ENCODE results near the gene F13B. TPM values are rescaled to one million over a fixed set of nuclear protein-coding genes. Genes with fewer than 3 reads are reported as not detected.

The F13B gene
- total RNA-seq, 1 experiment from 2014 or later: not detected

- H3K36me3 ChIP-seq (ENCODE audit: low read depth, low read length): peaks cover 16% of the 10 kb centered on the region; the same call in 1 of the 2 replicates
- ChIA-PET POLR2A (ENCODE audit: unreplicated experiment) (no interaction called here), CTCF (no interaction called here)
- H3K9ac ChIP-seq (ENCODE audit: low read length): no peak overlapping the region
- no peaks in the 10 kb centered on the region for H4K20me1 ChIP-seq (ENCODE audit: low read length)
- no peaks in the 10 kb centered on the region for H3K9me3 ChIP-seq (ENCODE audit: low read length)
- H2AFZ ChIP-seq (ENCODE audit: low read length): no peak overlapping the region
- ATAC-seq: no peak
- no peak for DNase-seq
- TF ChIP-seq EZH2 (IDR thresholded peaks at IDR 0.05; ENCODE audit: low read length, unreplicated experiment) (no peak), CTCF (conservative IDR thresholded peaks at IDR 0.05; ENCODE audit: low read depth, low read length) (no peak), EZH2phosphoT487 (IDR thresholded peaks at IDR 0.05; ENCODE audit: borderline replicate concordance, low read length) (no peak)
- no peak overlapping the region for H3K4me3 ChIP-seq (ENCODE audit: low read length)
- no peak overlapping the region for H3K27ac ChIP-seq (ENCODE audit: low read length)
- H3K27me3 ChIP-seq (ENCODE audit: low read length): no peaks in the 10 kb centered on the region
- no peaks in the 10 kb centered on the region for H3K79me2 ChIP-seq (ENCODE audit: low read length)
- intact Hi-C loops (cut with micrococcal nuclease): no loop called here
- no peaks in the 10 kb centered on the region for H3K4me1 ChIP-seq (ENCODE audit: insufficient read depth, low read length)
- H3K9me2 ChIP-seq (replicated peaks; ENCODE audit: low read length): no peaks in the 10 kb centered on the region
- no TSS peak for BruUV-seq (replicated peaks)
- no peaks in the 10 kb centered on the region for H3F3A ChIP-seq (ENCODE audit: low read length, unreplicated experiment)
- H3K4me2 ChIP-seq (ENCODE audit: low read length): no peak overlapping the region
Measured at GRCh38 chr1:197093226-197093885, 26.3 kb upstream of the F13B start.

- no peaks in the 10 kb centered on the region for H3K4me1 ChIP-seq (ENCODE audit: insufficient read depth, low read length)
Measured at GRCh38 chr1:197092491-197093023, 25.5 kb upstream of the F13B start.

More at GRCh38 chr1:197092491-197093023, 25.5 kb upstream of the F13B start:
- Histone ChIP-seq H3K4me3 (ENCODE audit: low read length) (no peak overlapping the region), H3K79me2 (ENCODE audit: low read length) (no peaks in the 10 kb centered on the region), H3K27ac (ENCODE audit: low read length) (no peak overlapping the region), H3K9me3 (ENCODE audit: low read length) (no peaks in the 10 kb centered on the region), H3K4me2 (ENCODE audit: low read length) (no peak overlapping the region), H3K9ac (ENCODE audit: low read length) (no peak overlapping the region), H3F3A (ENCODE audit: low read length, unreplicated experiment) (no peaks in the 10 kb centered on the region), H3K27me3 (ENCODE audit: low read length) (no peaks in the 10 kb centered on the region), H3K36me3 (ENCODE audit: low read depth, low read length) (peaks cover 21% of the 10 kb centered on the region), H4K20me1 (ENCODE audit: low read length) (no peaks in the 10 kb centered on the region), H3K9me2 (replicated peaks; ENCODE audit: low read length) (no peaks in the 10 kb centered on the region), H2AFZ (ENCODE audit: low read length) (no peak overlapping the region)
- intact Hi-C loops (cut with micrococcal nuclease): no loop called here
- ATAC-seq (no peak), DNase-seq (no peak)
- CTCF ChIA-PET: no interaction called here
- TF ChIP-seq CTCF (conservative IDR thresholded peaks at IDR 0.05; ENCODE audit: low read depth, low read length) (no peak), EZH2 (IDR thresholded peaks at IDR 0.05; ENCODE audit: low read length, unreplicated experiment) (no peak), EZH2phosphoT487 (IDR thresholded peaks at IDR 0.05; ENCODE audit: borderline replicate concordance, low read length) (no peak)
- no TSS peak for BruUV-seq (replicated peaks)
- POLR2A ChIA-PET (ENCODE audit: unreplicated experiment): no interaction called here
